Smooth muscle cell (in vitro differentiated cells): ENCODE results near the gene ANXA2. TPM values are rescaled to one million over a fixed set of nuclear protein-coding genes. Genes with fewer than 3 reads are reported as not detected.

Source experiments
- DNase-seq: peaks from one replicate; lab custom pipeline; 2025; ENCODE audit not compliant: unreplicated experiment; lab: John Stamatoyannopoulos, UW
- H2AFZ ChIP-seq: fragments of 200-600 bp; sonication (generic); 2 replicates; pipeline ENCODE4 v1.6.0; 2016; ENCODE audit warnings: antibody characterized with exemption, low read depth, mild to moderate bottlenecking
- H3F3A ChIP-seq: fragments of 200-600 bp; sonication (generic); 2 replicates; pipeline ENCODE4 v1.6.0; 2017; ENCODE audit warnings: antibody characterized with exemption, low read depth
- H3K27ac ChIP-seq: fragments of 200-600 bp; sonication (generic); 2 replicates; pipeline ENCODE4 v1.5.1; 2016; ENCODE audit warnings: low read depth, mild to moderate bottlenecking
- H3K27me3 ChIP-seq: fragments of 200-600 bp; sonication (generic); 2 replicates; pipeline ENCODE4 v1.6.1; 2016; ENCODE audit warnings: low read depth, mild to moderate bottlenecking
- H3K36me3 ChIP-seq: fragments of 200-600 bp; sonication (generic); 2 replicates; pipeline ENCODE4 v1.5.1; 2016; ENCODE audit warnings: low read depth
- H3K4me1 ChIP-seq: fragments of 200-600 bp; sonication (generic); 2 replicates; pipeline ENCODE4 v1.5.1; 2016; ENCODE audit warnings: low read depth
- H3K4me2 ChIP-seq: fragments of 200-600 bp; sonication (generic); 2 replicates; pipeline ENCODE4 v1.6.0; 2016; ENCODE audit warnings: mild to moderate bottlenecking
- H3K4me3 ChIP-seq: fragments of 200-600 bp; sonication (generic); 2 replicates; pipeline ENCODE4 v1.5.1; 2016; ENCODE audit warnings: mild to moderate bottlenecking
- H3K79me2 ChIP-seq: fragments of 200-600 bp; sonication (generic); 2 replicates; pipeline ENCODE4 v1.6.0; 2016; ENCODE audit warnings: low read depth, mild to moderate bottlenecking
- H3K9ac ChIP-seq: fragments of 200-600 bp; sonication (generic); 2 replicates; pipeline ENCODE4 v1.6.0; 2016; ENCODE audit warnings: low read depth
- H3K9me3 ChIP-seq: fragments of 200-600 bp; sonication (generic); replicated peaks from 2 replicates; pipeline ENCODE4 v1.5.1; 2016; ENCODE audit warnings: low read depth
- H4K20me1 ChIP-seq: fragments of 200-600 bp; sonication (generic); 2 replicates; pipeline ENCODE4 v1.6.0; 2016; ENCODE audit warnings: low read depth
- CTCF ChIP-seq: fragments of 200-600 bp; sonication (generic); IDR thresholded peaks from 2 replicates; pipeline ENCODE4 v1.5.1; 2017; ENCODE audit warnings: borderline replicate concordance, mild to moderate bottlenecking, antibody characterized with exemption; ENCODE audit not compliant: insufficient read depth, poor library complexity, severe bottlenecking
- WGBS: methylation state at CpG from one replicate; pipeline ENCODE4 v1.1.7; 2016; ENCODE audit warnings: low lambda C conversion rate; 5-methylcytosine and 5-hydroxymethylcytosine counted together
- polyA plus RNA-seq: library from polyadenylated mRNA; unstranded; fragments of >200 nt; fragmentation: Nextera tagmentation; extraction: Ambion mirVana; gene quantifications from 2 replicates; pipeline ENCODE4 v1.2.1, GENCODE V29; 2016
- total RNA-seq: library from RNA; depleted of rRNA; stranded (reverse); fragments of >200 nt; gene quantifications from 2 replicates; pipeline ENCODE4 v1.2.3, GENCODE V29; 2014

ANXA2 gene
- total RNA-seq = 2,380 and 2,477 TPM in 2 replicates
- polyA plus RNA-seq = 2,665 and 3,194 TPM in 2 replicates

GRCh38 chr15:60397772-60398445 is at the start of gene ANXA2:
ANXA2 (minus strand) TSS chr15:60397986; CDS start chr15:60386075, 11,911 bp downstream.
- peaks cover 45% of the 10 kb centered on the region for H3K79me2 ChIP-seq
- peak within 1 kb of the TSS; percentile 99 for H3K9ac ChIP-seq
- peak; percentile 66 for DNase-seq
- H3K4me1 ChIP-seq = peaks cover 50% of the 10 kb centered on the region
- no peaks in the 10 kb centered on the region for H3K36me3 ChIP-seq
- H3K4me3 ChIP-seq = peak within 1 kb of the TSS; percentile 98
- peak within 1 kb of the TSS; percentile 89 for H3K4me2 ChIP-seq
- no peak for TF ChIP-seq CTCF
- WGBS = under 1% methylated on average over 36 of the region's 53 CpGs
- peaks cover 44% of the 10 kb centered on the region for H4K20me1 ChIP-seq
- H3K27me3 ChIP-seq = no peaks in the 10 kb centered on the region
- H3K27ac ChIP-seq = peak within 1 kb of the TSS; percentile 99
- no peak within 1 kb of the TSS for H2AFZ ChIP-seq
- peaks cover 55% of the 10 kb centered on the region for H3F3A ChIP-seq
- H3K9me3 ChIP-seq = no peaks in the 10 kb centered on the region

DNA sequence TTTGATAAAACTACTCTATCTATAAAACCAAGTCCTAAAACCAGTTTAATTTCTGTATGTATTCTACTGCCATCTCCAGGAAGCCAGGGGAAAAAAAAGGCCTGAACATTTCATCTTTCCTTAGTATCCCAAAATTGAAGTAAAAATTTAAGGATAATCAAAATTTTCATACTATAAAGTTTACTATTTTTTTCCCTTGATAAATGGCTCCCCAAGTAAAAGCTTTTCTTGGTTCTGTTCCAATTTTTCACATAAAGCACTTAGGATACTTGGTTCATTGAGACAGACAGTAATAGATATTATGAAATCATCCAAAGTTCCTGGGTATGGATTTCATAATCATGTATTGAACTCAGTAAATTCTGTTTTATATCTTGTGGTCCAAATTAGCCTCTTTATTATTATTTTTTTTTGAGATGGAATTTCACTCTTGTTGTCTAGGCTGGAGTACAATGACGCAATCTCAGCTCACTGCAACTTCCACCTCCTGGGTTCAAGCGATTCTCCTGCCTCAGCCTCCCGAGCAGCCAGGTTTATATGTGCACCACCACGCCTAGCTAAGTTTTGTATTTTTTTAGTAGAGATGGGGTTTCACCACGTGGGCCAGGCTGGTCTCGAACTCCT is 46.6 kb upstream of the ANXA2 start:
- Histone ChIP-seq H3K36me3 (no peaks in the 10 kb centered on the region), H3K9ac (no peak overlapping the region), H4K20me1 (no peaks in the 10 kb centered on the region), H2AFZ (no peak overlapping the region), H3K27ac (no peak overlapping the region), H3K4me1 (no peaks in the 10 kb centered on the region), H3K79me2 (peaks cover 3% of the 10 kb centered on the region), H3K27me3 (no peaks in the 10 kb centered on the region), H3F3A (no peaks in the 10 kb centered on the region), H3K9me3 (no peaks in the 10 kb centered on the region), H3K4me3 (no peak overlapping the region), H3K4me2 (no peak overlapping the region)
- no peak for DNase-seq
- TF ChIP-seq CTCF = peak; percentile 65
- WGBS = 90% methylated on average over 6 of the region's 6 CpGs

GRCh38 chr15:60442763-60443162 is 45.0 kb upstream of the ANXA2 start:
- no peaks in the 10 kb centered on the region for H3K4me1 ChIP-seq
- no peaks in the 10 kb centered on the region for H4K20me1 ChIP-seq
- no peaks in the 10 kb centered on the region for H3K27me3 ChIP-seq
- 65% methylated on average over 3 of the region's 3 CpGs for WGBS
- no peak overlapping the region for H2AFZ ChIP-seq
- no peak overlapping the region for H3K4me3 ChIP-seq
- DNase-seq = no peak
- H3K9me3 ChIP-seq = no peaks in the 10 kb centered on the region
- no peak overlapping the region for H3K4me2 ChIP-seq
- no peaks in the 10 kb centered on the region for H3K36me3 ChIP-seq
- no peaks in the 10 kb centered on the region for H3F3A ChIP-seq
- H3K79me2 ChIP-seq = peaks cover 3% of the 10 kb centered on the region
- H3K27ac ChIP-seq = no peak overlapping the region
- TF ChIP-seq CTCF = no peak
- H3K9ac ChIP-seq = no peak overlapping the region
